Fibroblast of villous mesenchyme (primary cell): ENCODE results near the gene FUOM. TPM values are rescaled to one million over a fixed set of nuclear protein-coding genes. Genes with fewer than 3 reads are reported as not detected.
A peak's percentile ranks its signal among the peaks of the same experiment; 100 is the strongest.

Source experiments
- DNase-seq: peaks from one replicate; pipeline ENCODE4 v3.0.0-alpha.2; 2010; ENCODE audit warnings: low read depth
- H3K4me3 ChIP-seq: 2 replicates; pipeline ENCODE4 v1.5.1; 2011; ENCODE audit warnings: low read depth, mild to moderate bottlenecking, low read length
- CTCF ChIP-seq: IDR thresholded peaks from 2 replicates; pipeline ENCODE4 v1.5.1; 2012; ENCODE audit warnings: low read depth, mild to moderate bottlenecking, low read length; ENCODE audit not compliant: insufficient read depth
- total RNA-seq: library from RNA; depleted of rRNA; stranded (reverse); fragments of >200 nt; gene quantifications from 2 replicates; pipeline ENCODE4 v1.2.3, GENCODE V29; 2012

The FUOM gene
- total RNA-seq, 1 donor = 7.3 TPM

GRCh38 chr10:133336118-133336576 lies 21.7 kb downstream of the FUOM start:
- DNase-seq = no peak
- no peak overlapping the region for H3K4me3 ChIP-seq
- TF ChIP-seq CTCF = no peak

GRCh38 chr10:133335246-133336117 lies 22.3 kb downstream of the FUOM start:
- peak; percentile 61 for DNase-seq
- TF ChIP-seq CTCF = no peak
- H3K4me3 ChIP-seq = peak overlapping the region; percentile 52

GRCh38 chr10:133334503-133335245 lies 23.1 kb downstream of the FUOM start:
- no peak for DNase-seq
- no peak for TF ChIP-seq CTCF
- peak overlapping the region; percentile 52 for H3K4me3 ChIP-seq

GRCh38 chr10:133332936-133333699 lies 24.7 kb downstream of the FUOM start:
- TF ChIP-seq CTCF = no peak
- no peak for DNase-seq
- no peak overlapping the region for H3K4me3 ChIP-seq

- DNase-seq = peak; percentile 86
- peak; percentile 95 for TF ChIP-seq CTCF
- H3K4me3 ChIP-seq = peak overlapping the region; percentile 19
These were observed 28.2 kb downstream of the FUOM start for GRCh38 chr10:133329491-133330202.
